Dedifferentiated amniotic fluid mesenchymal stem cell (primary cell): ENCODE results near the gene ROGDI.
A peak's percentile ranks its signal among the peaks of the same experiment; 100 is the strongest.

ENCODE experiments used
- DNase-seq: peaks from one replicate; pipeline ENCODE4 v3.0.0-alpha.2; 2016; ENCODE audit errors: extremely low spot score

ROGDI gene, protein sequence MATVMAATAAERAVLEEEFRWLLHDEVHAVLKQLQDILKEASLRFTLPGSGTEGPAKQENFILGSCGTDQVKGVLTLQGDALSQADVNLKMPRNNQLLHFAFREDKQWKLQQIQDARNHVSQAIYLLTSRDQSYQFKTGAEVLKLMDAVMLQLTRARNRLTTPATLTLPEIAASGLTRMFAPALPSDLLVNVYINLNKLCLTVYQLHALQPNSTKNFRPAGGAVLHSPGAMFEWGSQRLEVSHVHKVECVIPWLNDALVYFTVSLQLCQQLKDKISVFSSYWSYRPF

GRCh38 chr16:4801962-4802658, at the start of gene ROGDI:
Gene ROGDI (minus strand): TSS chr16:4802633. CDS start chr16:4802571, 62 bp downstream.
- peak; percentile 16 for DNase-seq

DNA sequence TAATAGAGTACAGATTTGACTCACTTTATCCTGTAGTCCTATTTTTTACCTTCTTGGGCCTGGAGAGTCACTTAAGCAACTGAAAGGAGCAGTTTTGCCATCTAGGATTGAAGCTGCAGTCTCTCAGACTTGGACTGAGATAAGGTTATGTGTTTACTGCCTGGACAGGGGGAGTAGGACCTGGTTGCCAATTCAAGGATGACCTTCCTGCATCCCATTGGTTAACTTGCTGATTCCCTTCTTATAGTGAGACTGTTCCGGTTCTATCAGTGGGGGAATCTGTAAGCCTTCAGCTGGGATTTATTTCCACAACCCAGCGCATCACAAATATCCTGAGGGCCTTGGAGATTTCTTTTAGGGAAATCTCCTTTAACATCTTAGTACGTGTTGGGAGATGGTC, 47.8 kb upstream of the ROGDI start:
- DNase-seq, result no peak

GRCh38 chr16:4847774-4848587, 45.5 kb upstream of the ROGDI start:
- peak; percentile 54 for DNase-seq

DNA sequence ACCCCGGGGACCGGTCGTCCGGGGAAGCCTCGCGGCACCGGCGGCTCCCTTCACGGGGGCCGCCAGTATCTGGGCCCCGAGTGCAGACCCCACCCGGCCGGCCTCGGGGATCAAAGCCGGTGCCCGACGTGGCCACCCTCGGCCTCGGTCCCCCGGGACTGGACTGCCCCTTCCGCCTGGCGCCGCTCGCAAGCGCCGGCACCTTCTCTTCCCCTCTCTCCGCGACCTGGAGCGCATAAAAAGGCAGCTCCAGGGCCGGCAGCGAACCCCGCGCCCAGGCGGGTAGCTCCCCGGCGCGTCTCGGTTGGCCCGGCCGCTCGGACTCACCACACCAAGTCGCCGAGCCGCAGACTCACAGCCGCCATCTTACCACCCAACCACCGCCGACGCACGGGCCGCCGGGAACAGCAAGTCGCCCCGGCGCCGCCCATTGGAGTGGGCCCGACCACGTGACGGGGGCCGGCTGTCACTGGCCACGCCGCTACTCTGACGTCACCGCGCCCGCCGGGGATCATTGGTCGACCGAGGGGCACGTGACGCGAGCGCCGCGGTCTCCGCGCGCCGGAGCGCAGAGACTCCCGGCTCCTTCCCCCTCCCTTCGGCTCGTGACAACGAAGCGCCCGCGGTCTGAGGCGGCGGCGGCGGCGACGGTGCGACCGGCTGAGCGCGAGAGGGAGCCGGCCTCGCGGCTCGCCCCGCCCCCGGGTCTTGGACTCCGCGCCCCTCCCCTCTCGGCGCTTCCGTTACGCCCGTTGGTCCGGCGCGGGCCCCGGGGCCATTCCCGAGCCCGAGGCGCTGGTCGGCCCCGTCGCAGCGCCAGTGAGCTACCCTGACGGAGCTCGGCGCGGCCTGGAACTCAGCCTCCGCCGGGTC, 44.7 kb upstream of the ROGDI start, which contains the start of the genes GLYR1 and UBN1:
Gene GLYR1 (minus strand): TSS at position 388 of the 873 bp plus-strand sequence. CDS start 23 bp downstream, at position 365.
Gene UBN1 (plus strand): TSS at position 581 of the 873 bp plus-strand sequence. CDS start 5,437 bp downstream, outside the sequence.
- peak; percentile 95 for DNase-seq

DNA sequence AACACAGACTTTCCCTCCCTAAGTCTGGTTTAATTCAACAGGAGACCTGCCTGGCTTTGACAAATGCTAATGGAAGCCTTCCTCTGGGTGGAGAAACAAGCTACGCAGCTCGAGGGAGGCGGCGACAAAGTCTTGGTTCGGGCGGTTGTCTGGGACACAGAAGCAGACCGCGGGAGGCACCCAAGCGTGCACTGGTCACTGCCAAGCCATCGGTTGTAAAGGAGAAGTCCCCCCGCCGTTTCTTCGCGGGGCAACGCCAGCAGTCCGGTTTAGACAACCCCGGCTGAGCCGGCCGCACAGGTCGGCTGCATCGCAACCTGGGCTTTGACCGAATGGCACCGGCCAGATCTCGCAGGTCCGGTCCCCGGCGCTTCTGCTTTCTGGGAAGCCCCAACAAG, 44.1 kb upstream of the ROGDI start:
- DNase-seq, result peak; percentile 52

DNA sequence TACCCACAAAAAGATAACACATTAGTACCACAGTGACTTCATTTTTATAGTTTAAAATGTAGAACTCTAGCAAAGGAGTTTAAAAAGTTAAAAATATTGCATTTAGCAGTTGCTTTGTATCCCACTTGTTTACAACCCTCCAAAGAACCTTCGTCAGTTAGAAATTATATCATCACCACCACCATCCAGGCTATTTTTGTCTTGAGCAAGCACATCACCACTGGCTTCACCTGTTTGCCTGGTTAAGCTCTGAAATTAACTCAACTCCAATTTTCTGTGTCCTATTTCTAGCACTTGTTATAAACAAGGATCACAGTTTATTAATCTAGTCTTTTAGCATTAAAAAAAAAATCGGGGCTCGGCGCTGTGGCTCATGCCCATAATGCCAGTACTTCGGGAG, 38.6 kb upstream of the ROGDI start:
- DNase-seq, result no peak

DNA sequence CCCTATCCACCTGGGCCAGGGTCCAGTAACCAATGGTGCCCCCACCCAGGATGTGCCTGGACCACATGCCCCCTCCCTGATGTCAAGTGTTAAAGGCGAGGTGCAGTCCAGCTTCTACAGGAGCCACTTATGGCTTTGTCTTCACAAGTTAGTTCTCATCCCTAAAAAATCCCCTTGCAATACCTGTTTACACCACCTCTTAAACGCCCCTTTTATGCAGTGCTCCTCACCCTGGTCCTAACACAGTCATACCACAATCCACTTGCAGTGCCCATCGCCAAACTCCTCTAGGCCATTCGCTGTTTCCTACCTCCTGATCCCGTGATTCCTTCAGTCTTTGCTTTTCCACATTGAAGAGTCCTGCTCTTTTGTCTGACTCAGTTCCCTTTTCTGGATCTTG, 37.5 kb upstream of the ROGDI start:
- DNase-seq, result no peak

GRCh38 chr16:4837733-4838501, 35.5 kb upstream of the ROGDI start:
- no peak for DNase-seq

- DNase-seq, result no peak
These were observed 34.3 kb upstream of the ROGDI start for GRCh38 chr16:4836727-4837126.

- DNase-seq, result no peak
These were observed 31.2 kb upstream of the ROGDI start for GRCh38 chr16:4833584-4833983.

DNA sequence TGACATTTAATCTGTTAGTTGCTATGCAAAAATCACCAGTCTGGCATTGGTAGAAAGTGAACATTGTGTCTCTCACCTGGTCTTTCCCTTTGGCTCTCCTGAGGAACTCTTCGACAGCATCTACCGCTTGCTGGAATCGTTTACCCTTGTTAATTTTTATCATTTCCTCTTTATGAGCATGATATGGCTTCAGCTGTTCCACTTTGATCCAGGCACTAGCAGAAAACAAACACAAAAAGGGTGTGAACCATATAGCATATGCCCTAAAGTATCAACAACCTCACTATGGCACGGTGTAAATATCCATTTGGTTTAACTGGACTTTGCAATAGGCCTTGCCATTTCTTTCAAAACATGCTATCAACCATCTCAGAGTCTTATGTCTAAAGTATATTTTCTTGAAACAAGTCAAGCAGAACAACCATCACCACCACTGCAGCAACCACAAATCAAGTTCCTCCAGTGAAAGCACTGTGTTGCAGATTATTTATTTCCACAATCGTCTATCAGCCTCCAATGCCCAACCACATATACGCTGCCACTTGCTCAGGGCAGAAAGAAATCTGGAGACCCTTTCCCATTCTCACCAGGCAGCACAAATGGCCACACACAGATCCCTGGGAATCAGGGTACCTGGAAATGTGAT, 30.4 kb upstream of the ROGDI start:
- no peak for DNase-seq

DNA sequence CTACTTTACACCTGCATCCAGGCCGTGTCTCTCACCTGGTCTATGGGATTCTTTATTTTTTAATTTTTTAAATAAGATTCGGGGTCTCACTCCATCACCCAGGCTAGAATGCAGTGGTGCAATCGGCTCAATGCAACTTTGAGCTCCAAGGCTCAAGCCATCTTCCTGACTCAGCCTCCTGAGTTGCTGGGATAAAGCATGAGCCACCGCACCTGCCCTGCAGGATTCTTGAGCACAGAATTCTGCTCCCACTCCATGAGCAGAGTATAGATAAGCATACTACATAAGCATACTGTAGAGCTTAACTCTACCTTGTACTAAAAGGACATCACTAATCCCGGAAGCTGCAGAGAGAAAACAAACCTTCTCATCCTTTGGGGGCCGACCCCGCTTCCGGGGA, 29.2 kb upstream of the ROGDI start:
- DNase-seq, result no peak

DNA sequence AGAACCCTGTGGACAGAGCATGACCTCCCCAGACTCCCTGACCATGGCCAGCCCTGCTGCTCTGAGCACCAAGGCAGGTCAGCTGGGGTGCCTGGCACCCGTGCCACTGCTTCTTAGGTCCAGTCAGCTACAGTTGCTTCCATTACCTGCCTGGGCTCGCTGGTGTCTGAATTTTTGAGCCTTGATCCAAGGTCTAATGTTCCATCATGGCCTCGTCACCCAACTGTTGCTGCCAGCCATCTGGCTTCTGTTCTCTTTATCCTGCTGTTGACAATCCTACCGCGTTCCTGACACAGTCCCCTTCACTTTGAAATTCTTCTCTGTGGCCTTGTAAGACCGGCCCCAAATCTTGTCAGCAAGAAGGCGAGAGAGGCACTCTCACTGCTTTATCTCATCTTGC, 28.0 kb upstream of the ROGDI start:
- DNase-seq, result no peak

DNA sequence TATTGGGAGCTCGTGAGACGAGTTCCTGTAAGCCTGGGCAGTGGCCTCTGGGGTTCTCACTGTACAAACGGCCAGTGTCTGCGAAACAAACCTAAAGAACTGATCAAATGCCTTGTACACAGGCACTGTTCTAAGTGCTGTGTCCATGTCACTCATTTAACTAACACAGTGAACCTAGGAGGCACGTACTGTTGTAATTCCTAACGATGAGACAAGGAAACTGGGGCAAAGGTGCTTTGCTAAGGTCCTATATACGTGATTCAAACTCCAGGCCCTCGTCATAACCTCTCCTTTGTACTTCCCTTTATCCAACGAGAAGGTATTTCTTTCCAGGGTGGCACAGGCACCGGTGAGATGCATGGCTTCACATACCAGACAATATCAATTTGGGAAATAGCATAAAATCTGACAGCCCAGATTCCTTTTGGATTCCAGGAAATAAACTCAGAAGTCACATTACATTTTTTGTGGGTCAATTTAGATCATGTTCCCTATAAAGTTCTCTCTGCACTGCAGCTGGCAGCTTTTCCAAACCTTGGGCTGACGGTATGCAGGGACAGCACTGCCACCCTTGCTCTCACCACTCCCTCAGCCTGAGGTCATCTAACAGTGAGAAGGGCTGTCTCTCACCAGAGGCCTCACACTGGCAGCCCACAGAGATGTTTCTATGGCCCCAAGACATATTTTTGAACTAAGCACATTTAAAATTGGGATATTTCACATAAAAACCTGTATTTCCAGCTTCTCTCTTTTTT, 26.3 kb upstream of the ROGDI start:
- no peak for DNase-seq

- DNase-seq, result no peak
These were observed 24.5 kb upstream of the ROGDI start for GRCh38 chr16:4826980-4827379.

DNA sequence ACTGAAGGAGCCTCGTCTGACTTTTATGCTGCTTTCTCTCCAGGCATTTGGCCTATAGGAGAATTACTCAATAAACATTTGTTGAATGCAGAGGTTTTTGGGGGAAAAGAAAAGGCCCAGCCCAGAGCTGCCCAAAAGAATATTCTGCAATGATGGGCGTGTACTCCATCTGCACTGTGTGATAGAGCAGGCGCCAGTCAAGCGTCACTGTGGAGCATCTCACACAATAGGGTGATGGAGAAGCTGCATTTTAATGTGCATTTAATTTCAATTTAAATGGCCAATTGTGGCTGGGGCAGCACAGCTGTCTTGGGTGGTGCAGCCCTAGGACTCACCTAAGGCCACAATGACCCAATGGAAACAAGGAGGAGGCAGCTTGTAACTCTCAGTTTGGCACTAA, 24.1 kb upstream of the ROGDI start:
- DNase-seq, result no peak

- DNase-seq, result no peak
These were observed 22.8 kb upstream of the ROGDI start for GRCh38 chr16:4825196-4825595.

- DNase-seq, result no peak
These were observed 18.2 kb upstream of the ROGDI start for GRCh38 chr16:4820652-4821051.

- no peak for DNase-seq
These were observed 12.2 kb upstream of the ROGDI start for GRCh38 chr16:4814542-4815173.
